PC-3 (cell line): ENCODE measurements around the gene FAM163A. TPM values are rescaled to one million over a fixed set of nuclear protein-coding genes. Genes with fewer than 3 reads are reported as not detected.

Experiments
- ATAC-seq: fragments of 200-7000 bp; cut with Tn5 transposase; 2 replicates; pipeline ENCODE4 v1.9.1; 2020; ENCODE audit warnings: mild to moderate bottlenecking, moderate library complexity
- BruUV-seq: library from RNA; stranded (reverse); fragments of 400-500 nt; replicated peaks from 2 replicates; lab custom pipeline; 2021; lab: Mats Ljungman, UMichigan
- CTCF ChIA-PET: fragments of 300-600 bp; sonication (Branson Sonifier 250); formaldehyde crosslinking; loops from one replicate; lab custom pipeline; 2022; ENCODE audit warnings: antibody characterized with exemption; lab: Charles Lee
- POLR2A ChIA-PET: fragments of 300-600 bp; sonication (Branson Sonifier 250); formaldehyde crosslinking; loops from one replicate; lab custom pipeline; 2022; ENCODE audit warnings: antibody characterized with exemption; ENCODE audit not compliant: unreplicated experiment; lab: Charles Lee
- DNase-seq: peaks from one replicate; pipeline ENCODE4 v3.0.0-alpha.2; 2015
- H2AFZ ChIP-seq: fragments of 300-600 bp; sonication (generic); 2 replicates; pipeline ENCODE4 v1.6.0; 2016; ENCODE audit warnings: antibody characterized with exemption, low read length
- H3F3A ChIP-seq: fragments of 300-600 bp; sonication (generic); one replicate; pipeline ENCODE4 v1.6.0; 2017; ENCODE audit warnings: antibody characterized with exemption, low read length, control low read depth, mild to moderate bottlenecking; ENCODE audit not compliant: unreplicated experiment
- H3K27ac ChIP-seq: fragments of 300-600 bp; sonication (generic); 2 replicates; pipeline ENCODE4 v1.5.1; 2016; ENCODE audit warnings: mild to moderate bottlenecking, low read length
- H3K27me3 ChIP-seq: fragments of 300-600 bp; sonication (generic); 2 replicates; pipeline ENCODE4 v1.6.1; 2016; ENCODE audit warnings: low read length, mixed read lengths
- H3K36me3 ChIP-seq: fragments of 300-600 bp; sonication (generic); 2 replicates; pipeline ENCODE4 v1.6.1; 2016; ENCODE audit warnings: low read depth, mixed run types, low read length, mixed read lengths
- H3K4me1 ChIP-seq: fragments of 300-600 bp; sonication (generic); 2 replicates; pipeline ENCODE4 v1.5.1; 2016; ENCODE audit warnings: low read length; ENCODE audit not compliant: insufficient read depth
- H3K4me2 ChIP-seq: fragments of 300-600 bp; sonication (generic); 2 replicates; pipeline ENCODE4 v1.6.0; 2016; ENCODE audit warnings: low read length
- H3K4me3 ChIP-seq: fragments of 300-600 bp; sonication (generic); 2 replicates; pipeline ENCODE4 v1.5.1; 2016; ENCODE audit warnings: mild to moderate bottlenecking, low read length, mixed read lengths
- H3K79me2 ChIP-seq: fragments of 300-600 bp; sonication (generic); 2 replicates; pipeline ENCODE4 v1.6.1; 2017; ENCODE audit warnings: low read length, mixed read lengths
- H3K9ac ChIP-seq: fragments of 300-600 bp; sonication (generic); 2 replicates; pipeline ENCODE4 v1.6.0; 2016; ENCODE audit warnings: mild to moderate bottlenecking, low read length
- H3K9me2 ChIP-seq: fragments of 300-600 bp; sonication (generic); replicated peaks from 2 replicates; pipeline ENCODE4 v1.6.1; 2016; ENCODE audit warnings: mixed run types, low read length, mixed read lengths
- H3K9me3 ChIP-seq: fragments of 300-600 bp; sonication (generic); 2 replicates; pipeline ENCODE4 v1.6.1; 2016; ENCODE audit warnings: low read length, mixed read lengths
- H4K20me1 ChIP-seq: fragments of 300-600 bp; sonication (generic); 2 replicates; pipeline ENCODE4 v1.6.1; 2016; ENCODE audit warnings: low read length, mixed read lengths
- EZH2 ChIP-seq: fragments of 300-600 bp; sonication (generic); IDR thresholded peaks from one replicate; pipeline ENCODE4 v1.6.1; 2017; ENCODE audit warnings: antibody characterized with exemption, mild to moderate bottlenecking, low read length; ENCODE audit not compliant: unreplicated experiment
- EZH2phosphoT487 ChIP-seq: fragments of 300-600 bp; sonication (generic); IDR thresholded peaks from 2 replicates; pipeline ENCODE4 v1.6.1; 2018; ENCODE audit warnings: mild to moderate bottlenecking, antibody characterized with exemption, low read length, borderline replicate concordance
- intact Hi-C: fragments of 100-400 bp; cut with micrococcal nuclease; formaldehyde crosslinking; loops from 2 replicates; pipeline ENCODE4 v1.9.0; 2023
- total RNA-seq: library from RNA; depleted of rRNA; stranded (reverse); fragments of >200 nt; gene quantifications from 2 replicates; pipeline ENCODE4 v1.2.3, GENCODE V29; 2014
- TF ChIP-seq, protein P1 (sequence below): fragments of 300-600 bp; sonication (generic); conservative IDR thresholded peaks from 2 replicates; pipeline ENCODE4 v1.5.1; 2017; ENCODE audit warnings: antibody characterized with exemption, low read depth, mild to moderate bottlenecking, low read length

The FAM163A gene
- total RNA-seq, 1 experiment from 2014 or later: not detected

DNA sequence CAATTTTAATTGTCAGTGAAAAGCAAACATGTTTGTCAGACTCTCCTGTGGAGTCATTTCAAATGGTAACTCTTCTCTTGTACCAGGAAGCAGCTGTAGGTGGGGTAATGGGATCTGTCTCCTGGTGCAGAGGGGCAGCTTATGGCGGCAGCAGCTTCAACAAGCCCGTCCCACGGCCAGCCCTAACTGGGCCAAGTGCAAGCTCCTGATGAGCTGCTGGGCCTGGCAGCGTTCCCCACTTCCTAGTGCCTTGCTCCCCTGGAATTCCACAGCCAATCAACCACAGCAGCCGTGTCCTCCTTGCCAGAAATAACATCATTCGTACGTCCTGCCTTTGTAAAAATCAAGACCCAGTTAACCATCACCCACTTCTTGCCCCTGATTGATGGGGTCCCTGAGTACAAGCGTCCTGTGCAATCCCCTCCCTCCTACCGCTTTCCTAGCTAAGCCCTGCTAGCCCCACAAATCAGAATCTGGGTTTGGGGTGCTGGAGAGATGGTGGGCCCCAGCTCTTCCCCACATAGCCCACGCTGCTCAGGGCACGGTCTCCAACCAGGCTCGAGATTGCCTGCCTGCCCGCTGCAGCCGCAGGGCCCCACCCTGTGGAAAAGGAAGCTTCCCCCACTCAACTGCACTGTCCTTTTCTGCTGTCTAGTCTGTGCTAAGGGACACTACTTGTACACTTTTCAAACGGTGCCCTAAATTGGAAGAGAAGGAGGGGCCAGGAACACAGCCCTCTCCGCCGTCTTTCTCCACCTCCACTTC, 73.3 kb downstream of the FAM163A start:
- DNase-seq (no peak), ATAC-seq (peak; percentile 44)
- TF ChIP-seq, protein P1, sequence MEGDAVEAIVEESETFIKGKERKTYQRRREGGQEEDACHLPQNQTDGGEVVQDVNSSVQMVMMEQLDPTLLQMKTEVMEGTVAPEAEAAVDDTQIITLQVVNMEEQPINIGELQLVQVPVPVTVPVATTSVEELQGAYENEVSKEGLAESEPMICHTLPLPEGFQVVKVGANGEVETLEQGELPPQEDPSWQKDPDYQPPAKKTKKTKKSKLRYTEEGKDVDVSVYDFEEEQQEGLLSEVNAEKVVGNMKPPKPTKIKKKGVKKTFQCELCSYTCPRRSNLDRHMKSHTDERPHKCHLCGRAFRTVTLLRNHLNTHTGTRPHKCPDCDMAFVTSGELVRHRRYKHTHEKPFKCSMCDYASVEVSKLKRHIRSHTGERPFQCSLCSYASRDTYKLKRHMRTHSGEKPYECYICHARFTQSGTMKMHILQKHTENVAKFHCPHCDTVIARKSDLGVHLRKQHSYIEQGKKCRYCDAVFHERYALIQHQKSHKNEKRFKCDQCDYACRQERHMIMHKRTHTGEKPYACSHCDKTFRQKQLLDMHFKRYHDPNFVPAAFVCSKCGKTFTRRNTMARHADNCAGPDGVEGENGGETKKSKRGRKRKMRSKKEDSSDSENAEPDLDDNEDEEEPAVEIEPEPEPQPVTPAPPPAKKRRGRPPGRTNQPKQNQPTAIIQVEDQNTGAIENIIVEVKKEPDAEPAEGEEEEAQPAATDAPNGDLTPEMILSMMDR: no peak
- TF ChIP-seq EZH2phosphoT487 (no peak), EZH2 (no peak)
- Histone ChIP-seq H3K4me3 (no peak overlapping the region), H3K36me3 (no peaks in the 10 kb centered on the region), H3K4me1 (peaks cover 11% of the 10 kb centered on the region; the same call in 1 of the 2 replicates), H3K9ac (no peak overlapping the region), H3K4me2 (peak overlapping the region; percentile 96), H3K27ac (no peak overlapping the region), H3K27me3 (peaks cover 12% of the 10 kb centered on the region), H3K79me2 (no peaks in the 10 kb centered on the region), H4K20me1 (no peaks in the 10 kb centered on the region), H3F3A (no peaks in the 10 kb centered on the region), H3K9me2 (no peaks in the 10 kb centered on the region), H2AFZ (0 out of 2 replicates have a peak overlapping the region, but pooled peaks have one; percentile 86), H3K9me3 (no peaks in the 10 kb centered on the region)
- intact Hi-C loops: loop anchor here (1.0 kb wide), 1 partner anchor 24 kb away; no protein-coding TSS in a partner anchor
- ChIA-PET POLR2A (interaction anchor here (0.7 kb wide), 1 partner anchor 216 kb away, joined by 3 read pairs; no protein-coding TSS in a partner anchor), CTCF (no interaction called here)
- no TSS peak for BruUV-seq

DNA sequence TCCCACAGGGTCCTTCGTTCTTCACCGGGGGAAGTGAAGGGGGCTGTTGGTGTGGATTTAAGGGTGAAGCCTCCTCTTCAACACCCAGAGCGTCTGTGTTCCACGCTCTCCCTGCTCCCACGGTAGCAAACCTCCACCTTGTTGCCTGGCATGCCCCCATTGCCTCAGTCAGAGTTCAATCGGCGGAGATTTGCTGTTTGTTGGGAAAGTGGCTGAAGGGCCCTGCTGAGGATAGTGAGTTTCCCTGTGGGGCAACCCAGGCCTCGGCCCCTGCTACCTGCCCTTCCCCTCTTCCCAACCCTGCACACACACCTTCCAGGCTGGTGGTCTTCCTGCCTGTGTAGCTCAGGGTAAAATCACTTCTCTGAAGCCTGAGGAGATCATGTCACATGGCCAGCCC, 74.0 kb downstream of the FAM163A start:
- ATAC-seq (no peak), DNase-seq (no peak)
- POLR2A ChIA-PET: no interaction called here
- no peak overlapping the region for H2AFZ ChIP-seq
- no peaks in the 10 kb centered on the region for H3K36me3 ChIP-seq
- no peak overlapping the region for H3K9ac ChIP-seq
- peaks cover 11% of the 10 kb centered on the region; the same call in 1 of the 2 replicates for H3K4me1 ChIP-seq
- H3K9me3 ChIP-seq: no peaks in the 10 kb centered on the region
- H3K79me2 ChIP-seq: no peaks in the 10 kb centered on the region
- CTCF ChIA-PET: no interaction called here
- H3K27ac ChIP-seq: no peak overlapping the region
- H3K4me3 ChIP-seq: no peak overlapping the region
- TF ChIP-seq, protein P1: no peak
- TF ChIP-seq EZH2: no peak
- TF ChIP-seq EZH2phosphoT487: no peak
- H3K9me2 ChIP-seq: no peaks in the 10 kb centered on the region
- H3K27me3 ChIP-seq: peaks cover 5% of the 10 kb centered on the region
- intact Hi-C loops: no loop called here
- no TSS peak for BruUV-seq
- H3K4me2 ChIP-seq: no peak overlapping the region
- H3F3A ChIP-seq: no peaks in the 10 kb centered on the region
- H4K20me1 ChIP-seq: no peaks in the 10 kb centered on the region

DNA sequence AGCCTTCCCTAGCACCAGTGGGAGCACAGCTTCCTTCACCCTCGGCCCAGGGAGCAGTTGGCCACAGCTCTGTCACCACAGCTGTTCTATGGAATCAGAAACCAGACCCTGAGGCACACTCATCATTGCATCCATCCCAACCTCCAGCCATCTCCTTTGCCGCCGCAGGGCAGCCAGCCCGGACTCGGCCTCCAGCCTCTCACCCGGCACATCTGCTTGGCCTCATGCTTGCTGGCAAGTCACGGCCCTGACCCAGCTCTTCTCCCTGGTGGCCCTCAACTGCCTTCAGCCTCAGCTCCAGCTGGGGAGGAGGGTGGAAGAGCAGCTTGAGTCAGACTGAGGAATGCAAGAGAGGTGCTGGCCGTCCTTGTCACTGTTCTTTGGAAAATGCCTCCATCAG, 74.7 kb downstream of the FAM163A start:
- intact Hi-C loops: no loop called here
- ChIA-PET POLR2A (no interaction called here), CTCF (no interaction called here)

More for the DNA sequence above, 74.7 kb downstream of the FAM163A start:
- Histone ChIP-seq H3K4me3 (no peak overlapping the region), H3K27me3 (no peaks in the 10 kb centered on the region), H3K4me2 (no peak overlapping the region), H3K27ac (no peak overlapping the region), H3K4me1 (peaks cover 11% of the 10 kb centered on the region; the same call in 1 of the 2 replicates), H3K9me3 (no peaks in the 10 kb centered on the region), H3K9ac (no peak overlapping the region), H4K20me1 (no peaks in the 10 kb centered on the region), H2AFZ (no peak overlapping the region), H3K9me2 (no peaks in the 10 kb centered on the region), H3F3A (no peaks in the 10 kb centered on the region), H3K79me2 (no peaks in the 10 kb centered on the region), H3K36me3 (no peaks in the 10 kb centered on the region)
- no TSS peak for BruUV-seq
- ATAC-seq (no peak), DNase-seq (no peak)
- TF ChIP-seq EZH2 (no peak), EZH2phosphoT487 (no peak)
- TF ChIP-seq, protein P1: no peak
